Smooth muscle cell (in vitro differentiated cells): ENCODE measurements around the gene GLYATL3. TPM values are rescaled to one million over a fixed set of nuclear protein-coding genes. Genes with fewer than 3 reads are reported as not detected.
"Not testable (repeated sequence)": the region's sequence is repeated elsewhere in the genome, so short reads cannot be mapped to it uniquely, and the experiment has no call there.

Experiments
- DNase-seq: peaks from one replicate; lab custom pipeline; 2025; ENCODE audit not compliant: unreplicated experiment; lab: John Stamatoyannopoulos, UW
- H2AFZ ChIP-seq: fragments of 200-600 bp; sonication (generic); 2 replicates; pipeline ENCODE4 v1.6.0; 2016; ENCODE audit warnings: antibody characterized with exemption, low read depth, mild to moderate bottlenecking
- H3F3A ChIP-seq: fragments of 200-600 bp; sonication (generic); 2 replicates; pipeline ENCODE4 v1.6.0; 2017; ENCODE audit warnings: antibody characterized with exemption, low read depth
- H3K27ac ChIP-seq: fragments of 200-600 bp; sonication (generic); 2 replicates; pipeline ENCODE4 v1.5.1; 2016; ENCODE audit warnings: low read depth, mild to moderate bottlenecking
- H3K27me3 ChIP-seq: fragments of 200-600 bp; sonication (generic); 2 replicates; pipeline ENCODE4 v1.6.1; 2016; ENCODE audit warnings: low read depth, mild to moderate bottlenecking
- H3K36me3 ChIP-seq: fragments of 200-600 bp; sonication (generic); 2 replicates; pipeline ENCODE4 v1.5.1; 2016; ENCODE audit warnings: low read depth
- H3K4me1 ChIP-seq: fragments of 200-600 bp; sonication (generic); 2 replicates; pipeline ENCODE4 v1.5.1; 2016; ENCODE audit warnings: low read depth
- H3K4me2 ChIP-seq: fragments of 200-600 bp; sonication (generic); 2 replicates; pipeline ENCODE4 v1.6.0; 2016; ENCODE audit warnings: mild to moderate bottlenecking
- H3K4me3 ChIP-seq: fragments of 200-600 bp; sonication (generic); 2 replicates; pipeline ENCODE4 v1.5.1; 2016; ENCODE audit warnings: mild to moderate bottlenecking
- H3K79me2 ChIP-seq: fragments of 200-600 bp; sonication (generic); 2 replicates; pipeline ENCODE4 v1.6.0; 2016; ENCODE audit warnings: low read depth, mild to moderate bottlenecking
- H3K9ac ChIP-seq: fragments of 200-600 bp; sonication (generic); 2 replicates; pipeline ENCODE4 v1.6.0; 2016; ENCODE audit warnings: low read depth
- H3K9me3 ChIP-seq: fragments of 200-600 bp; sonication (generic); replicated peaks from 2 replicates; pipeline ENCODE4 v1.5.1; 2016; ENCODE audit warnings: low read depth
- H4K20me1 ChIP-seq: fragments of 200-600 bp; sonication (generic); 2 replicates; pipeline ENCODE4 v1.6.0; 2016; ENCODE audit warnings: low read depth
- WGBS: methylation state at CpG from one replicate; pipeline ENCODE4 v1.1.7; 2016; ENCODE audit warnings: low lambda C conversion rate; 5-methylcytosine and 5-hydroxymethylcytosine counted together
- polyA plus RNA-seq: library from polyadenylated mRNA; unstranded; fragments of >200 nt; fragmentation: Nextera tagmentation; extraction: Ambion mirVana; gene quantifications from 2 replicates; pipeline ENCODE4 v1.2.1, GENCODE V29; 2016
- total RNA-seq: library from RNA; depleted of rRNA; stranded (reverse); fragments of >200 nt; gene quantifications from 2 replicates; pipeline ENCODE4 v1.2.3, GENCODE V29; 2014
- TF ChIP-seq, protein P1 (sequence below): fragments of 200-600 bp; sonication (generic); IDR thresholded peaks from 2 replicates; pipeline ENCODE4 v1.5.1; 2017; ENCODE audit warnings: borderline replicate concordance, mild to moderate bottlenecking, antibody characterized with exemption; ENCODE audit not compliant: insufficient read depth, poor library complexity, severe bottlenecking

Gene GLYATL3
- total and polyA plus RNA-seq, 2 experiments from 2014 or later = not detected

DNA sequence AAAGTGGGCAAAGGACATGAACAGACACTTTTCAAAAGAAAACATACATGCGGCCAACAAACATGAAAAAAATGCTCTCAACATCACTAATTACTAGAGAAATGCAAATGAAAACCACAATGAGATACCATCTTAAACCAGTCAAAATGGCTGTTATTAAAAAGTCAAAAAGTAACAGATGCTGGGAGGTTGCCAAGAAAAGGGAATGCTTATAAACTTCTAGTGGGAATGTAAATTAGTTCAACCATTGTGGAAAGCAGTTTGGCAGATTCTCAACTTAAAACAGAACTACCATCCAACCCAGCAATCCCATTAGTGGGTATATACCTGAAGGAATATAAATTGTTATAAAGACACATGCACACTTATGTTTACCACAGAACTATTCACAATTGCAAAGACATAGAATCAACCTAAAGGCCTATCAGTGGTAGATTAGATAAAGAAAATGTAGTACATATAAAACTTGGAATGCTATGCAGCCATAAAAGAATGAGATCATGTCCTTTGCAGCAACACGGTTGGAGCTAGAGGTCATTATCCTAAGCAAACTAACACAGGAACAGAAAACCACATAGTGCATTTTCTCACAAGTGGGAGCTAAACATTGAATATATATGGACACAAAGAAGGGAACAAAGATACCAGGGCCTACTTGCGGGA is 20.3 kb upstream of the GLYATL3 start:
- H3K4me2 ChIP-seq = no peak overlapping the region
- no peak for DNase-seq
- no peak overlapping the region for H3K4me3 ChIP-seq
- H3K9ac ChIP-seq = no peak overlapping the region
- H3F3A ChIP-seq = no peaks in the 10 kb centered on the region
- H4K20me1 ChIP-seq = no peaks in the 10 kb centered on the region
- no peak overlapping the region for H2AFZ ChIP-seq
- TF ChIP-seq, protein P1, sequence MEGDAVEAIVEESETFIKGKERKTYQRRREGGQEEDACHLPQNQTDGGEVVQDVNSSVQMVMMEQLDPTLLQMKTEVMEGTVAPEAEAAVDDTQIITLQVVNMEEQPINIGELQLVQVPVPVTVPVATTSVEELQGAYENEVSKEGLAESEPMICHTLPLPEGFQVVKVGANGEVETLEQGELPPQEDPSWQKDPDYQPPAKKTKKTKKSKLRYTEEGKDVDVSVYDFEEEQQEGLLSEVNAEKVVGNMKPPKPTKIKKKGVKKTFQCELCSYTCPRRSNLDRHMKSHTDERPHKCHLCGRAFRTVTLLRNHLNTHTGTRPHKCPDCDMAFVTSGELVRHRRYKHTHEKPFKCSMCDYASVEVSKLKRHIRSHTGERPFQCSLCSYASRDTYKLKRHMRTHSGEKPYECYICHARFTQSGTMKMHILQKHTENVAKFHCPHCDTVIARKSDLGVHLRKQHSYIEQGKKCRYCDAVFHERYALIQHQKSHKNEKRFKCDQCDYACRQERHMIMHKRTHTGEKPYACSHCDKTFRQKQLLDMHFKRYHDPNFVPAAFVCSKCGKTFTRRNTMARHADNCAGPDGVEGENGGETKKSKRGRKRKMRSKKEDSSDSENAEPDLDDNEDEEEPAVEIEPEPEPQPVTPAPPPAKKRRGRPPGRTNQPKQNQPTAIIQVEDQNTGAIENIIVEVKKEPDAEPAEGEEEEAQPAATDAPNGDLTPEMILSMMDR = no peak
- no peaks in the 10 kb centered on the region for H3K4me1 ChIP-seq
- H3K36me3 ChIP-seq = no peaks in the 10 kb centered on the region
- 82% methylated on average over 3 of the region's 3 CpGs for WGBS
- no peak overlapping the region for H3K27ac ChIP-seq
- H3K79me2 ChIP-seq = no peaks in the 10 kb centered on the region
- H3K9me3 ChIP-seq = no peaks in the 10 kb centered on the region
- no peaks in the 10 kb centered on the region for H3K27me3 ChIP-seq

DNA sequence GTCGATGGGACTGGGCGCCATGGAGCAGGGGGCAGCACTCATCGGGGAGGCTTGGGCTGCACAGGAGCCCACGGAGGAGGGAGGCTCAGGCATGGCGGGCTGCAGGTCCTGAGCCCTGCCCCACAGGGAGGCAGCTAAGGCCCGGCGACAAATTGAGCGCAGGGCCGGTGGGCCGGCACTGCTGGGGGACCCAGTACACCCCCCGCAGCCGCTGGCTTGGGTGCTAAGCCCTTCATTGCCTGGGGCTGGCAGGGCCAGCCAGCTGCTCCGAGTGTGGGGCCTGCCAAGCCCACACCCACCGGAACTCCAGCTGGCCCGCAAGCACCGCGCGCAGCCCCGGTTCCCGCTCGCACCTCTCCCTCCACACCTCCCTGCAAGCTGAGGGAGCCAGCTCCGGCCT is 17.9 kb upstream of the GLYATL3 start:
- not testable (repeated sequence) for H3K9me3 ChIP-seq, H3K9ac ChIP-seq, H4K20me1 ChIP-seq, H3K4me3 ChIP-seq, H3K36me3 ChIP-seq, H2AFZ ChIP-seq, H3K27me3 ChIP-seq, H3K4me1 ChIP-seq, H3K27ac ChIP-seq, H3F3A ChIP-seq, DNase-seq, H3K79me2 ChIP-seq, H3K4me2 ChIP-seq
- over 99% methylated on average over 8 of the region's 22 CpGs for WGBS

DNA sequence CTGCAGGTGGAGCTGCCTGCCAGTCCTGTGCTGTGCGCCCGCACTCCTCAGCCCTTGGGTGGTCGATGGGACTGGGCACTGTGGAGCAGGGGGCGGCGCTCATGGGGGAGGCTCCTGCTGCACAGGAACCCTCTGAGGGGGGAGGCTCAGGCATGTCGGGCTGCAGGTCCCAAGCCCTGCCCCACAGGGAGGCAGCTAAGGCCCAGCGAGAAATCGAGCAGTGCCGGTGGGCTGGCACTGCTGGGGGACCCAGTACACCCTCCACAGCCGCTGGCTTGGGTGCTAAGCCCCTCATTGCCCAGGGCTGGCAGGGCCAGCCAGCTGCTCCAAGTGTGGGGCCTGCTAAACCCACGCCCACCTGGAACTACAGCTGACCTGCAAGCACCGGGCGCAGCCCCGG is 16.3 kb upstream of the GLYATL3 start:
- not testable (repeated sequence) for H2AFZ ChIP-seq, H3K79me2 ChIP-seq, H3K4me1 ChIP-seq, H3K4me3 ChIP-seq, DNase-seq, H3K9ac ChIP-seq, H4K20me1 ChIP-seq, H3K9me3 ChIP-seq, H3F3A ChIP-seq, H3K27ac ChIP-seq, H3K4me2 ChIP-seq, H3K27me3 ChIP-seq, H3K36me3 ChIP-seq
- 94% methylated on average over 10 of the region's 14 CpGs for WGBS

DNA sequence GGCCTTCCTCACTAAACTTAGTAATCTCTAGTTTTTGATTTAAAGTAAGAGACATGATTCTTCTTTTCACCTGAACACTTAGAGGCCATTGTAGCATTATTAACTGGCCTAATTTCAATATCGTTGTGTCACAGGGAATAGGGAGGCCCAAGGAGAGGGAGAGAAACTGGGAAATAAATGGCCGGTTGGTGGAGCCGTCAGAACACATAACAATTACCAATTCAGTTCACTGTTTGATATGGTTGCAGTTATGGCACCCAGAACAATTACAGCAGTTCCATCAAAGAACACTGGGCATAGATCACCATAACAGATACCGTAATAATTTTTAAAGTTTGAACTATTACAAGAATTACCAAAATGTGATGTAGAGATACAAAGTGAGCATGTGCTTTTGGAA is 9.1 kb upstream of the GLYATL3 start:
- 97% methylated on average over 4 of the region's 4 CpGs for WGBS
- Histone ChIP-seq H3K4me3 (no peak overlapping the region), H3K9me3 (no peaks in the 10 kb centered on the region), H3K27me3 (no peaks in the 10 kb centered on the region), H3K4me2 (no peak overlapping the region), H3K9ac (no peak overlapping the region), H3F3A (no peaks in the 10 kb centered on the region), H3K27ac (no peak overlapping the region), H3K36me3 (peaks cover 3% of the 10 kb centered on the region), H3K4me1 (no peaks in the 10 kb centered on the region), H2AFZ (no peak overlapping the region), H4K20me1 (no peaks in the 10 kb centered on the region), H3K79me2 (no peaks in the 10 kb centered on the region)
- TF ChIP-seq, protein P1 = no peak
- DNase-seq = no peak

DNA sequence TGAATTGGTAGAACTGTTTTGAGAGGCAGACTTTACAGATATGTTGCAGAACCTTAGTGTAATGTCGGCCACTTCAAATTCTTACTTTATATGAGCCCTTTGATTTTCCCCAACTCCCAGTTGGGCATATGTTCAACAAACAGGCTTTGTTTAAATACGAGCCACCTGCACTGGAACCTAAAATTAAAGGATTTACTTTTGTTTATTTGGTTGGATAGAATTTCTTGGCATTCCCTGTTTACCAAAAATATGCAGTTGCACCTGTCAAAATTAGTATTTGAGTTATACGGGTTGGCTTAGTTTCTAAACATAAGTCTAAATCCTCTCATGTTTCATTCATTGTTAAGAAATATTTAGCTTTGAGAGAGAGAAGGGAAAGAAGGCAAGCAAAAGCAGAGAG is 2.4 kb upstream of the GLYATL3 start:
- TF ChIP-seq, protein P1 = no peak
- H3K9me3 ChIP-seq = no peaks in the 10 kb centered on the region
- H3K4me1 ChIP-seq = no peaks in the 10 kb centered on the region
- no peaks in the 10 kb centered on the region for H3F3A ChIP-seq
- no peak overlapping the region for H3K4me2 ChIP-seq
- H3K4me3 ChIP-seq = no peak overlapping the region
- no peak overlapping the region for H3K27ac ChIP-seq
- 91% methylated on average over 3 of the region's 3 CpGs for WGBS
- H4K20me1 ChIP-seq = no peaks in the 10 kb centered on the region
- H3K27me3 ChIP-seq = no peaks in the 10 kb centered on the region
- H3K79me2 ChIP-seq = no peaks in the 10 kb centered on the region
- H3K36me3 ChIP-seq = peaks cover 3% of the 10 kb centered on the region
- no peak overlapping the region for H3K9ac ChIP-seq
- DNase-seq = no peak
- no peak overlapping the region for H2AFZ ChIP-seq
